GM19468 (cell line): ENCODE data around the gene TMEM208.

Experiments
- ATAC-seq: cut with Tn5 transposase; IDR thresholded peaks from one replicate; pipeline ENCODE4 v1.9.1; 2021; ENCODE audit warnings: mild to moderate bottlenecking, moderate library complexity, moderate number of reproducible peaks; ENCODE audit not compliant: unreplicated experiment; ENCODE audit errors: extremely low read depth

The TMEM208 gene

DNA sequence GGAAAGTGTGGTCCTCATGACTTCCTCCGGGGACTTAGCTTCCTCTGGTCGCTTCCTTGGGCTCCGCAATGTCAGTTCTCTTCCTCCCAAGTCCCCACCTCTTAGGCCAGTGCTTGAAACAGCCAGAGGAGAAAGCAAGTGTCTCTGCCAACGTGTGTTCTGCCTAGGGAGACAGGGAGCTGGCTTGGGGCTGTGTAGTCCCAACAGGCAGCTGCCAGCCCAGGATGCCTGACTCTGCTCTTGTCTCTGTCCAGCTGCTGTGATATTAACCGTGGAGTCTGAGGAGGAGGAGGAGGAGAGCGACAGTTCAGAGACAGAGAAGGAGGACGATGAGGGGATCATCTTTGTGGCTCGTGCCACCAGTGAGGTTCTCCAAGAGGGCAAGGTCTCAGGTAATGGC is 38.9 kb downstream of the TMEM208 start:
- no peak for ATAC-seq

DNA sequence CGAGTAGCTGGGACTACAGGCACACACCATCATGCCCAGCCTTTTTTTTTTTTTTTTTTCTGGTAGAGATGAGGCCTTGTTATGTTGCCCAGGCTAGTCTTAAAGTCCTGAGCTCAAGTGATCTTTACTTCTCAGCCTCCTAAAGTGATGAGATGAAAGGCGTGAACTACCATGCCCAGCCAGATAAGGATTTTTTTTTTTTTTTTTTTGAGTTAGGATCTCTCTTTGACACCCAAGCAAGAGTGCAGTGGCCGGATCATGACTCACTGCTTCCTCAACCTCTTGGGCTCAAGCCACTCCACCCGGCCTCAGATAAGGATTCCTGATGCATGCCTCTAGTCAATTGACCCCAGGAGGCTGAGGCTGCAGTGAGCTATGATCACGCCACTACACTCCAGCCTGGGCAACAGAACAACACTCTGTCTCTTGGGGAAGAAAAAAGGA is 41.2 kb downstream of the TMEM208 start:
- ATAC-seq = no peak

DNA sequence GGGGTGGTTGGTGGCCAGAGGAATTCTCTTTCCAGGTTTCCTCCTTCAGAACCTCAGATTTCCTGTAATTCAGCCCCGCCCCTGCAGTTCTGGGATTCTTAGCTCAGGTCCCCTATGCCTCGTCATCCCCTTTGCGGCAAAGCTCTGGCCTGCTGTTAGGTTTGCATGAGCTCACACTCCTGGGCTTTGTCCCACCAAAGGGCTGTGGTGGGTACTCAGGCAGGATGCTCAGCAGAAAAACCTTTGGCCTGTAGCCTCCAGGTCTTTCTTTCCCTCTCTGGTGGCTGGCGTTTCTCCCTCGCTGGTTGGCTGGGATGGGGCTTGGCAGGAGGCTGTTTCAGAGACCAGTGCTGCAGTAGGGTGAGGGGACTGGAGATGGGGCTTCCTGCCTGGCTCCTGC is 42.8 kb downstream of the TMEM208 start:
- ATAC-seq = no peak

DNA sequence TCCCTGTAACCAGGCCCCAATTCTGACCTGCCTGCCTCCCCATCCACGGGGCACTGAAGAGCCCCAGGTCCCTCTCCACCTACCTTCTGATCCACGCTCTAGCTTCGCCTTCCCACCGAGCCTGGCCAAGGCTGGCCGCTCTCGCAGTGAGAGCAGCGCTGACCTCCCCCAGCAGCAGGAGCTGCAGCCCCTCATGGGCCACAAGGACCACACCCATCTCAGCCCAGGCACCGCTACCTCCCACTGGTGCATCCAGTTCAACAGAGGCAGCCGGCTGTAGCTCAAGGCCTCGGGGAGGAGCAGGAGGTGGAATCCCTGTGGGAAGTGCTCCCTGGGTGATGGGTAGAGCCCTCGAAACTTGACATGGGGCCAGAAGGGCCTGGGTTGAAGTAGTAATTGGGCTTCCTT is 44.0 kb downstream of the TMEM208 start:
- no peak for ATAC-seq

DNA sequence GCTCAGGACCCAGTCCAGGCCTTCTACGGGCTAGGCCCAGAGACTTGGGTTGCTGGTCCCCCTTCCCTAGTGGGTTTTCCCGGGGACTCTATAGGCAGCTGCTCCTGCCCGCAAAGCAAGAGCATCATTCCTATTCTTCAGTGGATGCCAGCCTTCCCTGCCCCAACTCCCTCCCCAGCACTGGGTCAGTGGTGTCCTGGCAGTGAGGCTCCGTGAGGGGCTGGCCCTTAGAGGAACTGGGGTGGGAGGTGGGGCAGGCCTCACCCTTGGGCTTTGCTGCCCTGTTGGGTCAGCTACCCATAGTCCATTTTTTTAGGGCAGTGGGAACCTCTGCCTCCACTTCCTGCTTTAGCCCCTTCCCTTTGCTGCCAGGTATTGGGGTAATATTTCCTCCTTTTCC is 44.5 kb downstream of the TMEM208 start:
- ATAC-seq = no peak

DNA sequence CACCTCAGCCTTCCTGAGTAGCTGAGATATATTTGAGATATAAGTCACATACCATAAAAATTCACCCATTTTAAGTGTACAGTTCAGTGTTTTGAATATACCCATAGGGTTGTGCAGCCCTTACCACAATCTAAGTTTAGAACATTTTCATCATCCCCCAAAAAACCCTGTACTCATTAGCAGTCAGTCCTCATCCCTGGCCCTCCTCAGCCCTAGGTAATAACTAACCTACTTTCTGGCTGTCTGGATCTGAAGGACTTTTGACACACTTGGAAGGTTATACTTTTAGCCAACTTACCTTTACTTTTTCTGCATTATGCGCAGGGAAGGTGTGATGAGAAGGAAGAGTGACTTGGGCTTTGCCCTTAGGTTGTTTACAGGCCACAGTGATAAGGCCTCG is 48.4 kb downstream of the TMEM208 start:
- ATAC-seq = no peak

DNA sequence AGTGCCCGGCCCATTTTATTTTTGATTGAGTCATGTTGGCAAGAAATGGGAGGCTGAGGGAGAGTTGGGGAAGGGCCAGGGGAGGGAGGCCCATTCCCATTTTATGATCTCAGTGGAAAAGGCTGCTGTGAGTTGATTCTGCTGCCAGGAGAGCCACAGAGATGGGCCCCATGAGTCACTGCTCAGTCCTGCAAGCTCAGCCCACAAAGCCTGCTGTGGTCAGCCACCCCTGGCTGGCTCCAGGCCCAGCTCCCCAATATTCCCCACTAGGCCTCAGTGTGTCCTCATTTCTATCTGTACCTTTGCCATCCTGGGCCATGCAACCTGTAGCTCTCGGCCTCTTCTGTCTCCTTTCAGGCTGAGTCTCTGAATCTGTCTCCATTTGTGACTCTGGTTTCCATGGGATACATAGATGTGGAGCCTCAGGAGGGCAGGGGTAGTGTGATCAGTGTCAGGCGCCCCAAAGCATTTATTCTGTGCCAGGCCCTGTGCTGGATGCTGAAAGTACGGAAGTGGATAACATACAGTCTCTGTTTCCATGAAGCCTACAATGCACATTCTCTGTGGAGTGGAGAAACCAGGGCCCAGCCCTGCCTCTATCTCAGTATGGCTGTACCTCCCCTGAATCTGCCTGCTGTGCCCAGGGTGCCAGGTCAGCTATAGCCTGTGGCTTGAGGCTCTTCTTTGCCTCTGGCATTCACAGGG is 50.5 kb downstream of the TMEM208 start:
- ATAC-seq = no peak

DNA sequence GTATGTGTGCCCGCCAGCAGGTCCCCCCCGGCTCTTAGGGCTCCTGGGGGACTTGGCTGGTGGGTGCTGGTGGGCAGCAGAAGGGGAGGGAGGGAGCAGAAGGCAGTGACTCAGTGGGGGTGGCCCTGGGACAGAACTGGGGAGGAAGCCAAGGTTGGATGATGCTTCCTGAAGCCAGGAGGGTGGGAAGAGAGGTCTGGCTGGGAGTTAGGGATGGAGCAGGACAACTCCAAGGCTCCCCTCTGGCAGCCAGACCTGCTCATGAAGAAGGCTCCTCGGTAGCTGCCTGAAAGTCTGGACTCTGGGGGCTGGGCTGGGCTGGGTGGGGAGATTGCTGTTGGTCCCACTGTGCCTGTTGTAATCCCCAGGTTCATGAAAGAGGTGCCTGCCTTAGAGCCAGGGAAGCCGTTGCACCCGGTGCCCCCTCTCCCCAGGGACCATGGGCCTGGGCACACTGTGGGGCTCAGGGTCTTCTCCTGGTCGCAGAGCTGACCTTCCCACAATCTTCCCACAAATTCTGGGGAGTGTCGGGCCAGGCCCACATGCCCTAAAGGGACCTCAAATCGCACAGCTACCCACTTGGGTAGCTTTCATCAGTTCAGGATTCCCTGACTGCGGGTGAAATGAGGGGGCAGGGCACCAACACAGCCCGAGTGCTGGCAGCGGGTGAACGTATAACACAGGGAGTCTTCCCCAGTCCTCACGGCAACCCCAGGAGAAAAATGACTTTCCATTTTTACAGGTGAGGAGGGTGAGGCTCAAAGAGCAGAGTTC is 51.3 kb downstream of the TMEM208 start:
- ATAC-seq = no peak
